ENCODE results near the gene GTF3C1.

- TF ChIP-seq POLR2A (IDR thresholded peaks at IDR 0.05; ENCODE audit: low read depth, low read length) (no peak), POLR2AphosphoS5 (IDR thresholded peaks at IDR 0.05; ENCODE audit: low read depth, low read length) (no peak), TAF1 (IDR thresholded peaks at IDR 0.05; ENCODE audit: low read depth, low read length) (no peak), SPI1 (IDR thresholded peaks at IDR 0.05; ENCODE audit: low read depth, low read length) (no peak)
These were observed 77.4 kb downstream of the GTF3C1 start for GRCh38 chr16:27472091-27473020.
